Liver (tissue), 3 donors: ENCODE measurements around the gene MAPK8IP2.
"Not testable (repeated sequence)": the region's sequence is repeated elsewhere in the genome, so short reads cannot be mapped to it uniquely, and the experiment has no call there.

Experiments
- CTCF ChIP-seq: fragments of 150-350 bp; IDR thresholded peaks from 2 replicates; pipeline ENCODE4 v1.5.1; 2017; ENCODE audit warnings: improper control_type of control experiment, low read depth, low read length; ENCODE audit not compliant: missing input control
- FOXA1 ChIP-seq: IDR thresholded peaks from 2 replicates; pipeline ENCODE4 v1.6.1; 2016; ENCODE audit warnings: antibody characterized with exemption
- HNF4A ChIP-seq, 2 donors: conservative IDR thresholded peaks; 2 replicates each; pipeline ENCODE4 v1.6.1; 2016; ENCODE audit warnings: antibody characterized with exemption in 2 of 2, mild to moderate bottlenecking in 2 of 2
- HNF4G ChIP-seq: IDR thresholded peaks from 2 replicates; pipeline ENCODE4 v1.6.1; 2016; ENCODE audit warnings: antibody characterized with exemption
- MAX ChIP-seq: IDR thresholded peaks from 2 replicates; pipeline ENCODE4 v1.6.1; 2016; ENCODE audit warnings: antibody characterized with exemption
- NR2F2 ChIP-seq: IDR thresholded peaks from 2 replicates; pipeline ENCODE4 v1.6.1; 2016; ENCODE audit warnings: antibody characterized with exemption
- RAD21 ChIP-seq, 2 donors: IDR thresholded peaks; 2 replicates each; pipeline ENCODE4 v1.6.1; 2016; ENCODE audit warnings: antibody characterized with exemption in 2 of 2, mild to moderate bottlenecking in 2 of 2
- TF ChIP-seq, protein P1 (sequence below): IDR thresholded peaks from 2 replicates; pipeline ENCODE4 v1.6.1; 2016; ENCODE audit warnings: antibody characterized with exemption
- donor health status: healthy.
- donor health status: healthy.

DNA sequence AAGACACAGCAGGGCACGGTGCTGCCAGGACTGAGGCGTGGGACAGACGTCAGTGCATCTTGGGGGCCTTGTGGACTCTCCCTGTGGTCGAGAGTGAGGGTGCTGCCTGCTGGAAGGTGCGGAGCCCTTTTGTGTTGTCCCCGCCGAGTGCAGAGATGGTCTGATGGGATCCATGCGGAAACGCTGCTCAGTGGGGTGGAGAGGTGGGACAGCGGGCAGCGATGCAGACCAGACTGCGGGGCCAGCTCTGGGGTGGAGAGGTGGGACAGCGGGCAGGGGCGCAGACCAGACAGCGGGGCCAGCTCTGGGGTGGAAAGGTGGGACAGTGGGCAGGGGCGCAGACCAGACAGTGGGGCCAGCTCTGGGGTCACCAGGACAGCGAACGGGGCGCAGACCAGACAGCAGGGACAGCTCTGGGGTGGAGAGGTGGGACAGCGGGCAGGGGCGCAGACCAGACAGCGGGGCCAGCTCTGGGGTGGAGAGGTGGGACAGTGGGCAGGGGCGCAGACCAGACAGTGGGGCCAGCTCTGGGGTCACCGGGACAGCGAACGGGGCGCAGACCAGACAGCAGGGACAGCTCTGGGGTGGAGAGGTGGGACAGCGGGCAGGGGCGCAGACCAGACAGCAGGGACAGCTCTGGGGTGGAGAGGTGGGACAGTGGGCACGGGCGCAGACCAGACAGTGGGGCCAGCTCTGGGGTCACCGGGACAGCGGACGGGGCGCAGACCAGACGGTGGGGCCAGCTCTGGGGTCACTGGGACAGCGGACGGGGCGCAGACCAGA lies 7.7 kb downstream of the MAPK8IP2 start:
- TF ChIP-seq CTCF; NR2F2; FOXA1; MAX; RAD21 (IDR thresholded peaks at IDR 0.05); HNF4G; HNF4A (conservative IDR thresholded peaks at IDR 0.05): not testable (repeated sequence)
- TF ChIP-seq, protein P1, sequence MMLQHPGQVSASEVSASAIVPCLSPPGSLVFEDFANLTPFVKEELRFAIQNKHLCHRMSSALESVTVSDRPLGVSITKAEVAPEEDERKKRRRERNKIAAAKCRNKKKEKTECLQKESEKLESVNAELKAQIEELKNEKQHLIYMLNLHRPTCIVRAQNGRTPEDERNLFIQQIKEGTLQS, result not testable (repeated sequence)
